IPS DF 6.9 (cell line): ENCODE measurements around the gene NIPSNAP3A.

Experiments used
- DNase-seq: peaks from one replicate; pipeline ENCODE4 v3.0.0-alpha.2; 2013; ENCODE audit warnings: low read depth, low spot score
- H3K27ac ChIP-seq: one replicate; pipeline ENCODE4 v1.5.1; 2013; ENCODE audit warnings: low read length, control low read depth
- H3K27me3 ChIP-seq: 2 replicates; pipeline ENCODE4 v1.6.1; 2013; ENCODE audit warnings: mild to moderate bottlenecking, low read length; ENCODE audit not compliant: control insufficient read depth, insufficient read depth
- H3K36me3 ChIP-seq: 2 replicates; pipeline ENCODE4 v1.6.1; 2013; ENCODE audit warnings: low read length; ENCODE audit not compliant: control insufficient read depth, insufficient read depth
- H3K4me1 ChIP-seq: 2 replicates; pipeline ENCODE4 v1.6.1; 2013; ENCODE audit warnings: low read length; ENCODE audit not compliant: control insufficient read depth, insufficient read depth
- H3K4me3 ChIP-seq: 2 replicates; pipeline ENCODE4 v1.5.1; 2013; ENCODE audit warnings: mild to moderate bottlenecking, low read length
- H3K9me3 ChIP-seq: 2 replicates; pipeline ENCODE4 v1.6.1; 2013; ENCODE audit warnings: low read length, inconsistent platforms; ENCODE audit not compliant: control insufficient read depth, insufficient read depth
- WGBS: extraction: QIAGEN DNeasy Blood & Tissue Kit; methylation state at CpG from one replicate; pipeline ENCODE4 v1.1.7; 2013; ENCODE audit warnings: mixed read lengths, missing lambda C conversion rate; ENCODE audit not compliant: insufficient read length, insufficient coverage; 5-methylcytosine and 5-hydroxymethylcytosine counted together

Gene NIPSNAP3A

GRCh38 chr9:104774132-104774531 is 26.6 kb downstream of the NIPSNAP3A start:
- H3K27ac ChIP-seq = no peak overlapping the region
- DNase-seq = no peak
- no CpG with 5 or more reads among the region's 1 CpG for WGBS
- H3K4me1 ChIP-seq = no peaks in the 10 kb centered on the region
- H3K36me3 ChIP-seq = no peaks in the 10 kb centered on the region
- no peaks in the 10 kb centered on the region for H3K9me3 ChIP-seq
- H3K27me3 ChIP-seq = no peaks in the 10 kb centered on the region
- no peak overlapping the region for H3K4me3 ChIP-seq

- DNase-seq = no peak
- H3K4me1 ChIP-seq = no peaks in the 10 kb centered on the region
- no CpG with 5 or more reads among the region's 11 CpGs for WGBS
Observed at GRCh38 chr9:104774831-104775573, 27.5 kb downstream of the NIPSNAP3A start.

GRCh38 chr9:104775574-104775936 is 28.1 kb downstream of the NIPSNAP3A start:
- no peaks in the 10 kb centered on the region for H3K9me3 ChIP-seq
- H3K4me3 ChIP-seq = no peak overlapping the region
- no peaks in the 10 kb centered on the region for H3K4me1 ChIP-seq
- no peak overlapping the region for H3K27ac ChIP-seq
- DNase-seq = no peak
- H3K27me3 ChIP-seq = no peaks in the 10 kb centered on the region
- H3K36me3 ChIP-seq = no peaks in the 10 kb centered on the region

More at GRCh38 chr9:104774831-104775573, 27.5 kb downstream of the NIPSNAP3A start:
- no peak overlapping the region for H3K4me3 ChIP-seq
- no peaks in the 10 kb centered on the region for H3K27me3 ChIP-seq
- no peaks in the 10 kb centered on the region for H3K9me3 ChIP-seq
- no peak overlapping the region for H3K27ac ChIP-seq
- no peaks in the 10 kb centered on the region for H3K36me3 ChIP-seq

GRCh38 chr9:104775976-104776375 is 28.5 kb downstream of the NIPSNAP3A start:
- no peaks in the 10 kb centered on the region for H3K4me1 ChIP-seq
- WGBS = no CpG with 5 or more reads among the region's 2 CpGs
- no peak for DNase-seq
- H3K4me3 ChIP-seq = no peak overlapping the region
- H3K9me3 ChIP-seq = no peaks in the 10 kb centered on the region
- no peaks in the 10 kb centered on the region for H3K27me3 ChIP-seq
- no peak overlapping the region for H3K27ac ChIP-seq
- H3K36me3 ChIP-seq = no peaks in the 10 kb centered on the region

- no peak for DNase-seq
- Histone ChIP-seq H3K36me3 (no peaks in the 10 kb centered on the region), H3K4me3 (no peak overlapping the region), H3K9me3 (no peaks in the 10 kb centered on the region), H3K4me1 (no peaks in the 10 kb centered on the region), H3K27me3 (no peaks in the 10 kb centered on the region), H3K27ac (no peak overlapping the region)
- no CpG with 5 or more reads among the region's 1 CpG for WGBS
Observed at GRCh38 chr9:104776797-104777196, 29.3 kb downstream of the NIPSNAP3A start.

GRCh38 chr9:104778802-104779201 is 31.3 kb downstream of the NIPSNAP3A start:
- Histone ChIP-seq H3K27ac (no peak overlapping the region), H3K4me1 (no peaks in the 10 kb centered on the region), H3K36me3 (no peaks in the 10 kb centered on the region), H3K9me3 (no peaks in the 10 kb centered on the region), H3K4me3 (no peak overlapping the region), H3K27me3 (no peaks in the 10 kb centered on the region)
- no CpG with 5 or more reads among the region's 4 CpGs for WGBS
- no peak for DNase-seq

- Histone ChIP-seq H3K4me1 (no peaks in the 10 kb centered on the region), H3K27me3 (no peaks in the 10 kb centered on the region), H3K27ac (no peak overlapping the region), H3K36me3 (no peaks in the 10 kb centered on the region), H3K9me3 (no peaks in the 10 kb centered on the region), H3K4me3 (no peak overlapping the region)
- WGBS = no CpG with 5 or more reads among the region's 1 CpG
- DNase-seq = no peak
Observed at GRCh38 chr9:104779334-104779733, 31.9 kb downstream of the NIPSNAP3A start.

GRCh38 chr9:104779946-104780535 is 32.6 kb downstream of the NIPSNAP3A start:
- no peaks in the 10 kb centered on the region for H3K27me3 ChIP-seq
- DNase-seq = no peak
- no CpG with 5 or more reads among the region's 9 CpGs for WGBS
- H3K36me3 ChIP-seq = no peaks in the 10 kb centered on the region
- no peaks in the 10 kb centered on the region for H3K9me3 ChIP-seq
- H3K4me1 ChIP-seq = no peaks in the 10 kb centered on the region
- no peak overlapping the region for H3K27ac ChIP-seq
- no peak overlapping the region for H3K4me3 ChIP-seq

- Histone ChIP-seq H3K4me3 (no peak overlapping the region), H3K36me3 (no peaks in the 10 kb centered on the region), H3K9me3 (no peaks in the 10 kb centered on the region), H3K27me3 (no peaks in the 10 kb centered on the region), H3K4me1 (no peaks in the 10 kb centered on the region), H3K27ac (no peak overlapping the region)
- no peak for DNase-seq
- no CpG with 5 or more reads among the region's 1 CpG for WGBS
Observed at GRCh38 chr9:104780796-104781395, 33.4 kb downstream of the NIPSNAP3A start.

- H3K4me3 ChIP-seq = no peak overlapping the region
- no peaks in the 10 kb centered on the region for H3K27me3 ChIP-seq
- H3K9me3 ChIP-seq = no peaks in the 10 kb centered on the region
- DNase-seq = no peak
- H3K4me1 ChIP-seq = no peaks in the 10 kb centered on the region
- no peaks in the 10 kb centered on the region for H3K36me3 ChIP-seq
- H3K27ac ChIP-seq = no peak overlapping the region
- WGBS = no CpG with 5 or more reads among the region's 4 CpGs
Observed at GRCh38 chr9:104783588-104783987, 36.1 kb downstream of the NIPSNAP3A start.
